Adrenal gland (tissue), 5 donors: Measurements from ENCODE around the gene LRRC8E.

ENCODE experiments used
- CTCF ChIP-seq, 6 experiments: fragments of 450-650 bp in 4 of 6; fragments of 200-600 bp in 2 of 6; sonication (generic) in 1 of 6; IDR thresholded peaks; 1 replicate in 5 of 6; 2 replicates in 1 of 6; pipeline versions ENCODE4 v1.5.1 to v1.8.0; 2016 to 2021; ENCODE audit warnings: antibody characterized with exemption in 6 of 6, mild to moderate bottlenecking in 2 of 6, moderate library complexity in 1 of 6
- POLR2A ChIP-seq, 2 donors: fragments of 450-650 bp; IDR thresholded peaks; one replicate each; pipeline ENCODE4 v1.6.1; 2017; ENCODE audit warnings: antibody characterized with exemption in 2 of 2, mild to moderate bottlenecking in 2 of 2, moderate library complexity in 1 of 2
- donor health status: DM: no; HTN: no; CAD: no.

- no peak for TF ChIP-seq CTCF (IDR thresholded peaks at IDR 0.05)
- no peak for TF ChIP-seq POLR2A (IDR thresholded peaks at IDR 0.05)
These were observed 32.2 kb upstream of the LRRC8E start for GRCh38 chr19:7856109-7856591.
